HepG2 (cell line): ENCODE data around the gene SAMD4B. TPM values are rescaled to one million over a fixed set of nuclear protein-coding genes. Genes with fewer than 3 reads are reported as not detected.

ENCODE experiments used
- ATAC-seq: fragments of 200-7000 bp; cut with Tn5 transposase; 3 replicates; pipeline ENCODE4 v1.9.1; 2020; ENCODE audit warnings: mild to moderate bottlenecking, moderate library complexity
- Bru-seq: library from RNA; stranded (reverse); fragments of 400-500 nt; gene quantifications from one replicate; lab custom pipeline; 2021; lab: Mats Ljungman, UMichigan
- BruChase-seq, 2 experiments: library from RNA; stranded (reverse); fragments of 400-500 nt; gene quantifications; one replicate each; lab custom pipeline; 2021; lab: Mats Ljungman, UMichigan
- BruUV-seq: library from RNA; stranded (reverse); fragments of 400-500 nt; replicated peaks from 2 replicates; lab custom pipeline; 2021; lab: Mats Ljungman, UMichigan
- CTCF ChIA-PET: fragments of 300-600 bp; formaldehyde crosslinking; extraction: SDS; loops from one replicate; lab custom pipeline; 2021; ENCODE audit warnings: low total read pairs, inconsistent platforms, low intra/inter-chr PET ratio; lab: Yijun Ruan, JAX
- POLR2A ChIA-PET: fragments of 350-600 bp; sonication (Branson Sonifier 250); formaldehyde crosslinking; loops from one replicate; lab custom pipeline; 2020; ENCODE audit warnings: antibody characterized with exemption, inconsistent platforms; lab: Yijun Ruan, JAX
- DNase-seq: peaks from one replicate; pipeline ENCODE4 v3.0.0-alpha.2; 2015; ENCODE audit warnings: low spot score
- FAIRE-seq: peaks from 3 replicates; lab custom pipeline; 2011; peaks lifted over from hg19 to GRCh38; lab: Jason Lieb, UNC
- H2AFZ ChIP-seq: one replicate; pipeline ENCODE4 v1.6.1; 2011; ENCODE audit warnings: low read length, inconsistent platforms
- H3K27ac ChIP-seq: fragments of 300-600 bp; 3 replicates; pipeline ENCODE4 v1.8.0; 2011; ENCODE audit warnings: mixed run types, mild to moderate bottlenecking, mixed read lengths, low read length, inconsistent platforms; ENCODE audit not compliant: insufficient read depth; ENCODE audit errors: extremely low read length
- H3K27me3 ChIP-seq, 2 experiments: fragments of 200-600 bp in 1 of 2; 2 replicates in 1 of 2; 3 replicates in 1 of 2; pipeline versions ENCODE4 v1.6.0 to v1.8.0; 2011; ENCODE audit warnings: low read length in 2 of 2, mild to moderate bottlenecking in 2 of 2, moderate library complexity in 2 of 2, inconsistent platforms in 1 of 2; ENCODE audit not compliant: insufficient read depth in 2 of 2, control insufficient read depth in 1 of 2
- H3K36me3 ChIP-seq, 2 experiments: fragments of 200-600 bp in 1 of 2; replicated peaks in 1 of 2; 2 replicates in 1 of 2; 3 replicates in 1 of 2; pipeline versions ENCODE4 v1.5.1 to v1.8.0; 2011; ENCODE audit warnings: low read length in 2 of 2, inconsistent platforms in 1 of 2; ENCODE audit not compliant: insufficient read depth in 2 of 2, control insufficient read depth in 1 of 2
- H3K4me1 ChIP-seq: 2 replicates; pipeline ENCODE4 v1.5.1; 2012; ENCODE audit warnings: low read length, inconsistent platforms; ENCODE audit not compliant: insufficient read depth
- H3K4me2 ChIP-seq: 2 replicates; pipeline ENCODE4 v1.6.0; 2011; ENCODE audit warnings: low read depth, low read length, inconsistent platforms
- H3K4me3 ChIP-seq, 3 experiments: fragments of 200-600 bp in 1 of 3; sonication (generic), shearing (Covaris generic) in 1 of 3; replicated peaks in 1 of 3; 2 replicates each; pipeline ENCODE4 v1.5.1; 2011 to 2016; ENCODE audit warnings: low read length in 3 of 3, inconsistent platforms in 2 of 3, low read depth in 2 of 3, mild to moderate bottlenecking in 2 of 3, control low read depth in 1 of 3, mixed read lengths in 1 of 3; ENCODE audit not compliant: insufficient read depth in 1 of 3
- H3K79me2 ChIP-seq: one replicate; pipeline ENCODE4 v1.6.1; 2011; ENCODE audit warnings: low read length, inconsistent platforms; ENCODE audit not compliant: insufficient read depth
- H3K9ac ChIP-seq: 2 replicates; pipeline ENCODE4 v1.6.0; 2011; ENCODE audit warnings: mild to moderate bottlenecking, low read depth, low read length, inconsistent platforms; ENCODE audit not compliant: insufficient read depth
- H3K9me3 ChIP-seq: 2 replicates; pipeline ENCODE4 v1.5.1; 2012; ENCODE audit warnings: mild to moderate bottlenecking, low read length
- H4K20me1 ChIP-seq: 2 replicates; pipeline ENCODE4 v1.6.0; 2011; ENCODE audit warnings: inconsistent platforms, mild to moderate bottlenecking, low read length, moderate library complexity; ENCODE audit not compliant: insufficient read depth
- BRCA1 ChIP-seq: sonication (generic); formaldehyde crosslinking; IDR thresholded peaks from 2 replicates; pipeline ENCODE4 v1.4.0; 2020; ENCODE audit warnings: missing genetic modification reagents
- FOXK1 ChIP-seq: sonication (generic); formaldehyde crosslinking; IDR thresholded peaks from 2 replicates; pipeline ENCODE4 v1.4.0; 2020; ENCODE audit warnings: low read depth, missing genetic modification reagents, borderline replicate concordance
- GLMP ChIP-seq: sonication (generic); formaldehyde crosslinking; IDR thresholded peaks from 2 replicates; pipeline ENCODE4 v1.9.0; 2021; ENCODE audit warnings: missing genetic modification reagents, mild to moderate bottlenecking, borderline replicate concordance
- POLR2AphosphoS5 ChIP-seq: IDR thresholded peaks from 2 replicates; pipeline ENCODE4 v1.6.1; 2012; ENCODE audit warnings: low read depth, low read length
- THRA ChIP-seq: sonication (generic); formaldehyde crosslinking; IDR thresholded peaks from 2 replicates; pipeline ENCODE4 v1.4.0; 2020; ENCODE audit warnings: missing genetic modification reagents, borderline replicate concordance
- ZFYVE20 ChIP-seq: sonication (generic); formaldehyde crosslinking; IDR thresholded peaks from 2 replicates; pipeline ENCODE4 v1.8.0; 2023; ENCODE audit warnings: low read depth, mild to moderate bottlenecking, moderate library complexity, missing genetic modification reagents, borderline replicate concordance
- ZNF317 ChIP-seq: sonication (generic); formaldehyde crosslinking; IDR thresholded peaks from 2 replicates; pipeline ENCODE4 v1.5.0; 2020; ENCODE audit warnings: mild to moderate bottlenecking, missing genetic modification reagents
- ZNF678 ChIP-seq: sonication (generic); formaldehyde crosslinking; IDR thresholded peaks from 2 replicates; pipeline ENCODE4 v1.4.0; 2020; ENCODE audit warnings: mild to moderate bottlenecking, missing genetic modification reagents
- WGBS: methylation state at CpG from one replicate; pipeline ENCODE4 v1.1.6; 2017; ENCODE audit warnings: low lambda C conversion rate; 5-methylcytosine and 5-hydroxymethylcytosine counted together
- in situ Hi-C: cut with HindIII; loops from 2 replicates; pipeline ENCODE4 v1.10.0; 2017; ENCODE audit warnings: low pct_unique_long_range_greater_than_20kb; ENCODE audit not compliant: extremely low pct_ligation_motif_present
- intact Hi-C: fragments of 100-400 bp; cut with micrococcal nuclease; formaldehyde crosslinking; loops from one replicate; pipeline ENCODE4 v1.10.0; 2022; ENCODE audit not compliant: unreplicated experiment
- long read RNA-seq, 2 experiments: library from RNA in 1 of 2; library from polyadenylated mRNA in 1 of 2; stranded (forward) in 1 of 2; unstranded in 1 of 2; transcript quantifications; one replicate each; pipeline ENCODE4 v2.0.0, GENCODE V29; 2019 to 2022
- polyA minus RNA-seq, 3 experiments: library from RNA; depleted of rRNA, polyadenylated mRNA; stranded (reverse); fragments of >200 nt; gene quantifications; 2 replicates each; pipeline ENCODE4 v1.2.3, GENCODE V29; 2011; ENCODE audit warnings: low replicate concordance in 1 of 3
- polyA plus RNA-seq, 8 experiments: library from polyadenylated mRNA; depleted of rRNA in 3 of 8; stranded (reverse) in 7 of 8; unstranded in 1 of 8; fragments of >200 nt; fragmentation: Illumina TruSeq in 4 of 8; extraction: Trizol in 4 of 8; gene quantifications; 2 replicates each; pipeline versions ENCODE4 v1.2.1 to v1.2.3, GENCODE V29; 2011 to 2016; ENCODE audit warnings: low read depth in 4 of 8, missing spikeins in 1 of 8, mixed read lengths in 1 of 8; ENCODE audit not compliant: insufficient read depth in 1 of 8
- total RNA-seq, 5 experiments: library from RNA; depleted of rRNA; stranded (reverse); fragments of >200 nt; fragmentation: Illumina TruSeq; extraction: Trizol; gene quantifications; 2 replicates each; pipeline ENCODE4 v1.2.3, GENCODE V29; 2016; ENCODE audit warnings: low read depth in 1 of 5
- TF ChIP-seq, protein P1 (sequence below): sonication (generic); formaldehyde crosslinking; IDR thresholded peaks from 2 replicates; pipeline ENCODE4 v1.5.0; 2020; ENCODE audit warnings: mild to moderate bottlenecking, low read depth, missing genetic modification reagents, borderline replicate concordance

Gene SAMD4B
- total RNA-seq (2016; rRNA removed; fragmentation: Illumina TruSeq; extraction: Trizol) (26.0 and 29.1 TPM in 2 replicates), polyA plus RNA-seq (2011; rRNA removed) (31.8 and 37.7 TPM in 2 replicates), polyA minus RNA-seq (2011; rRNA and poly(A)+ RNA removed; ENCODE audit: low replicate concordance) (63.3 and 83.3 TPM in 2 replicates), Bru-seq, nascent RNA (percentile 74 among the genes with signal in this experiment), BruChase-seq, experiment 1, labeled RNA remaining after a 6-hour chase (percentile 73 among the genes with signal in this experiment), BruChase-seq, experiment 2, labeled RNA remaining after a 2-hour chase (percentile 76 among the genes with signal in this experiment)
- total RNA-seq (2016; cell fraction: cytosol; rRNA removed; fragmentation: Illumina TruSeq; extraction: Trizol; ENCODE audit: low read depth): 7.2 and 7.4 TPM in 2 replicates
- total RNA-seq (2016; cell fraction: insoluble cytoplasmic fraction; rRNA removed; fragmentation: Illumina TruSeq; extraction: Trizol): 25.8 and 26.5 TPM in 2 replicates
- total RNA-seq (2016; cell fraction: membrane; rRNA removed; fragmentation: Illumina TruSeq; extraction: Trizol): 26.3 and 30.4 TPM in 2 replicates
- 21.5 and 28.0 TPM in 2 replicates for total RNA-seq (2016; cell fraction: nucleus; rRNA removed; fragmentation: Illumina TruSeq; extraction: Trizol)
- polyA plus RNA-seq (2011; cell fraction: cytosol; rRNA removed): 15.3 and 21.3 TPM in 2 replicates
- polyA plus RNA-seq (2011; cell fraction: nucleus; rRNA removed): 70.1 and 82.6 TPM in 2 replicates
- polyA plus RNA-seq (2012): 35.6 and 45.7 TPM in 2 replicates
- 7.6 and 8.0 TPM in 2 replicates for polyA plus RNA-seq (2016; cell fraction: cytosol; fragmentation: Illumina TruSeq; extraction: Trizol; ENCODE audit: low read depth)
- polyA plus RNA-seq (2016; cell fraction: insoluble cytoplasmic fraction; fragmentation: Illumina TruSeq; extraction: Trizol; ENCODE audit: low read depth): 33.5 and 49.3 TPM in 2 replicates
- 31.4 and 33.2 TPM in 2 replicates for polyA plus RNA-seq (2016; cell fraction: membrane; fragmentation: Illumina TruSeq; extraction: Trizol; ENCODE audit: low read depth)
- 81.0 and 81.2 TPM in 2 replicates for polyA plus RNA-seq (2016; cell fraction: nucleus; fragmentation: Illumina TruSeq; extraction: Trizol; ENCODE audit: insufficient read depth, low read depth)
- polyA minus RNA-seq (2011; cell fraction: cytosol; rRNA and poly(A)+ RNA removed): 21.3 and 24.8 TPM in 2 replicates
- 25.0 and 25.6 TPM in 2 replicates for polyA minus RNA-seq (2011; cell fraction: nucleus; rRNA and poly(A)+ RNA removed)
- long read RNA-seq, experiment 1, partial matches to known transcripts: 1 of 3 reads
- long read RNA-seq, experiment 1, other reads (novel, unspliced or antisense): 0 of 3 reads
- long read RNA-seq, experiment 2, transcript SAMD4B-204 (1 exons, 578 nt): major isoform, 35 of 91 reads
- long read RNA-seq, experiment 2, partial matches to known transcripts: 12 of 91 reads
- long read RNA-seq, experiment 2, other reads (novel, unspliced or antisense): 43 of 91 reads

- H3K4me3 ChIP-seq: peak within 1 kb of the TSS; percentile 84 to 94 (median 88)
- peak within 1 kb of the TSS; percentile 86 for H3K4me2 ChIP-seq
- H3K9me3 ChIP-seq: no peaks in the 10 kb centered on the region
- H3K27ac ChIP-seq: peak within 1 kb of the TSS; percentile 74
- FAIRE-seq: peak; percentile 66
- no peaks in the 10 kb centered on the region; a peak in 1 of 5 replicates for H3K27me3 ChIP-seq
- in situ Hi-C loops: no loop called here
- WGBS: 3% methylated on average over 14 of the region's 105 CpGs
- CTCF ChIA-PET: interaction anchor here (0.8 kb wide), 1 partner anchor 70 kb away, joined by 4 read pairs; the partner anchor contains the start of gene PLEKHG2
- H3K4me1 ChIP-seq: peaks cover 69% of the 10 kb centered on the region
- POLR2A ChIA-PET: interaction anchor here (0.6 to 2.5 kb wide), 12 partner anchors 12 to 1293 kb away, joined by 3 to 14 read pairs (median 4); partner anchors contain the start of genes FBXO17, MED29, PAF1 and RPS16
- H4K20me1 ChIP-seq: no peaks in the 10 kb centered on the region; the same call in none of the 2 replicates
- peak; percentile 92 for DNase-seq
- H3K36me3 ChIP-seq: peaks cover 0 to 16% of the 10 kb centered on the region in 2 experiments; a peak in 2 of 5 replicates
- H3K79me2 ChIP-seq: peaks cover 38% of the 10 kb centered on the region
- H3K9ac ChIP-seq: peak within 1 kb of the TSS; percentile 91
- intact Hi-C loops: loop anchor here (5.0 kb wide), 1 partner anchor 70 kb away; the partner anchor contains the start of gene PLEKHG2
- peak; percentile 94 for ATAC-seq
- peak within 1 kb of the TSS; percentile 89 for H2AFZ ChIP-seq
- BruUV-seq: no TSS peak
- TF ChIP-seq GLMP (CRISPR knock-in tag) (no peak), BRCA1 (CRISPR knock-in tag) (0 out of 2 replicates have a peak, but pooled peaks have one; percentile 30), FOXK1 (peak; percentile 66; the same call in 1 of the 2 replicates), ZFYVE20 (CRISPR knock-in tag) (no peak), ZNF678 (CRISPR knock-in tag) (0 out of 2 replicates have a peak, but pooled peaks have one; percentile 51), ZNF317 (CRISPR knock-in tag) (peak; percentile 65; the same call in 1 of the 2 replicates), THRA (CRISPR knock-in tag) (peak; percentile 57; the same call in 1 of the 2 replicates), POLR2AphosphoS5 (peak; percentile 95)
- TF ChIP-seq, protein P1, sequence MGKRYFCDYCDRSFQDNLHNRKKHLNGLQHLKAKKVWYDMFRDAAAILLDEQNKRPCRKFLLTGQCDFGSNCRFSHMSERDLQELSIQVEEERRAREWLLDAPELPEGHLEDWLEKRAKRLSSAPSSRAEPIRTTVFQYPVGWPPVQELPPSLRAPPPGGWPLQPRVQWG (CRISPR knock-in tag): no peak
These were observed at the start of gene SAMD4B for GRCh38 chr19:39341719-39342604. SAMD4B (plus strand) TSS chr19:39342421; CDS start chr19:39356894, 14,473 bp downstream.
